D721Med (cell line): ENCODE measurements around the gene B3GNT7.
"Not testable (repeated sequence)": the region's sequence is repeated elsewhere in the genome, so short reads cannot be mapped to it uniquely, and the experiment has no call there.

Experiments
- DNase-seq: peaks from one replicate; pipeline ENCODE4 v3.0.0; 2011; ENCODE audit warnings: low spot score; ENCODE audit not compliant: insufficient read length
- FAIRE-seq: peaks from 2 replicates; lab custom pipeline; 2011; peaks lifted over from hg19 to GRCh38; lab: Jason Lieb, UNC
- CTCF ChIP-seq: IDR thresholded peaks from 2 replicates; pipeline ENCODE4 v1.5.1; 2012; ENCODE audit warnings: mild to moderate bottlenecking, control low read depth; ENCODE audit not compliant: insufficient read depth; ENCODE audit errors: missing control alignments

The B3GNT7 gene

GRCh38 chr2:231395188-231396057 lies at the start of gene B3GNT7:
Gene B3GNT7, plus strand, starts transcription at chr2:231395710. Its CDS starts 94 bp downstream, at chr2:231395804.
- DNase-seq (no peak), FAIRE-seq (no peak)
- TF ChIP-seq CTCF, result no peak

- FAIRE-seq (no peak), DNase-seq (no peak)
- no peak for TF ChIP-seq CTCF
Measured at GRCh38 chr2:231347081-231347480, 48.4 kb upstream of the B3GNT7 start.

GRCh38 chr2:231347638-231348037 lies 47.9 kb upstream of the B3GNT7 start:
- DNase-seq, result no peak
- no peak for FAIRE-seq
- TF ChIP-seq CTCF, result no peak

- FAIRE-seq (no peak), DNase-seq (no peak)
- TF ChIP-seq CTCF, result no peak
Measured at GRCh38 chr2:231348173-231348572, 47.3 kb upstream of the B3GNT7 start.

GRCh38 chr2:231348704-231349373 lies 46.7 kb upstream of the B3GNT7 start:
- DNase-seq, result no peak
- no peak for FAIRE-seq
- TF ChIP-seq CTCF, result no peak

GRCh38 chr2:231349374-231349735 lies 46.2 kb upstream of the B3GNT7 start:
- DNase-seq, FAIRE-seq: not testable (repeated sequence)

GRCh38 chr2:231351648-231352047 lies 43.9 kb upstream of the B3GNT7 start:
- no peak for FAIRE-seq

More at GRCh38 chr2:231351648-231352047, 43.9 kb upstream of the B3GNT7 start:
- TF ChIP-seq CTCF, result no peak
- DNase-seq, result no peak
